Neural cell (in vitro differentiated cells): Measurements from ENCODE around the gene NAT9. TPM values are rescaled to one million over a fixed set of nuclear protein-coding genes. Genes with fewer than 3 reads are reported as not detected.

Source experiments
- H2AFZ ChIP-seq: fragments of 200-600, 300-800 bp; sonication (generic), shearing (Covaris generic); 2 replicates; pipeline ENCODE4 v1.6.0; 2014; ENCODE audit warnings: low read depth, mild to moderate bottlenecking, antibody characterized with exemption, low read length, moderate library complexity
- H3F3A ChIP-seq: fragments of 200-600 bp; shearing (Covaris generic); 2 replicates; pipeline ENCODE4 v1.6.1; 2016; ENCODE audit warnings: mild to moderate bottlenecking, moderate library complexity, mixed read lengths, antibody characterized with exemption, low read length; ENCODE audit not compliant: insufficient read depth, poor library complexity, severe bottlenecking
- H3K27ac ChIP-seq: fragments of 200-600, 300-800 bp; sonication (generic), shearing (Covaris generic); 2 replicates; pipeline ENCODE4 v1.5.1; 2014; ENCODE audit warnings: mild to moderate bottlenecking, low read length, moderate library complexity
- H3K27me3 ChIP-seq: fragments of 300-800, 200-600 bp; sonication (generic), shearing (Covaris generic); 2 replicates; pipeline ENCODE4 v1.6.0; 2014; ENCODE audit warnings: mild to moderate bottlenecking, low read depth, low read length, moderate library complexity; ENCODE audit not compliant: insufficient read depth
- H3K36me3 ChIP-seq: fragments of 300-800, 200-600 bp; sonication (generic), shearing (Covaris generic); 2 replicates; pipeline ENCODE4 v1.5.1; 2014; ENCODE audit warnings: mild to moderate bottlenecking, antibody characterized with exemption, low read length, moderate library complexity; ENCODE audit not compliant: insufficient read depth
- H3K4me2 ChIP-seq: fragments of 300-800, 200-600 bp; sonication (generic), shearing (Covaris generic); 2 replicates; pipeline ENCODE4 v1.6.0; 2014; ENCODE audit warnings: mild to moderate bottlenecking, low read length
- H3K4me3 ChIP-seq: fragments of 300-800, 200-600 bp; sonication (generic), shearing (Covaris generic); 2 replicates; pipeline ENCODE4 v1.5.1; 2014; ENCODE audit warnings: mild to moderate bottlenecking, low read length, moderate library complexity
- H3K79me2 ChIP-seq: fragments of 200-600 bp; shearing (Covaris generic); replicated peaks from 2 replicates; pipeline ENCODE4 v1.6.0; 2014; ENCODE audit warnings: mild to moderate bottlenecking, low read length, moderate library complexity; ENCODE audit not compliant: insufficient read depth
- H3K9ac ChIP-seq: fragments of 300-800, 200-600 bp; sonication (generic), shearing (Covaris generic); 2 replicates; pipeline ENCODE4 v1.6.1; 2016; ENCODE audit warnings: mild to moderate bottlenecking, low read length, mixed read lengths
- H3K9me2 ChIP-seq: fragments of 200-600 bp; shearing (Covaris generic); 2 replicates; pipeline ENCODE4 v1.6.1; 2016; ENCODE audit warnings: mild to moderate bottlenecking, low read length, mixed read lengths; ENCODE audit not compliant: insufficient read depth
- H3K9me3 ChIP-seq: fragments of 200-600, 300-800 bp; sonication (generic), shearing (Covaris generic); 2 replicates; pipeline ENCODE4 v1.6.1; 2016; ENCODE audit warnings: mild to moderate bottlenecking, mixed run types, low read length, moderate library complexity, mixed read lengths
- H4K20me1 ChIP-seq: fragments of 200-600 bp; shearing (Covaris generic); 2 replicates; pipeline ENCODE4 v1.6.1; 2016; ENCODE audit warnings: mild to moderate bottlenecking, mixed run types; ENCODE audit not compliant: insufficient read depth
- CTCF ChIP-seq: fragments of 450-650 bp; IDR thresholded peaks from 2 replicates; pipeline ENCODE4 v1.5.1; 2014; ENCODE audit warnings: antibody characterized with exemption, mild to moderate bottlenecking, moderate library complexity; ENCODE audit not compliant: poor library complexity, severe bottlenecking
- EP300 ChIP-seq: fragments of 450-650 bp; conservative IDR thresholded peaks from 2 replicates; pipeline ENCODE4 v1.6.1; 2014; ENCODE audit warnings: antibody characterized with exemption, mild to moderate bottlenecking, moderate library complexity; ENCODE audit not compliant: poor library complexity, severe bottlenecking
- EZH2 ChIP-seq: fragments of 200-600, 300-800 bp; shearing (Covaris generic), sonication (generic); IDR thresholded peaks from 2 replicates; pipeline ENCODE4 v1.6.1; 2014; ENCODE audit warnings: antibody characterized with exemption, low read length, borderline replicate concordance, mild to moderate bottlenecking; ENCODE audit not compliant: insufficient read depth, poor library complexity, severe bottlenecking
- MXI1 ChIP-seq: fragments of 450-650 bp; conservative IDR thresholded peaks from 2 replicates; pipeline ENCODE4 v1.6.1; 2014; ENCODE audit warnings: antibody characterized with exemption, mild to moderate bottlenecking; ENCODE audit not compliant: poor library complexity, severe bottlenecking
- POLR2AphosphoS5 ChIP-seq: IDR thresholded peaks from 2 replicates; pipeline ENCODE4 v1.6.1; 2012
- RAD21 ChIP-seq: fragments of 450-650 bp; conservative IDR thresholded peaks from 2 replicates; pipeline ENCODE4 v1.6.1; 2014; ENCODE audit warnings: antibody characterized with exemption, mild to moderate bottlenecking, moderate library complexity
- REST ChIP-seq: IDR thresholded peaks from 2 replicates; pipeline ENCODE4 v1.6.1; 2012; ENCODE audit warnings: borderline replicate concordance
- SMC3 ChIP-seq: fragments of 450-650 bp; conservative IDR thresholded peaks from 2 replicates; pipeline ENCODE4 v1.6.1; 2014; ENCODE audit warnings: antibody characterized with exemption, mild to moderate bottlenecking, moderate library complexity; ENCODE audit not compliant: poor library complexity
- TAF1 ChIP-seq: IDR thresholded peaks from 2 replicates; pipeline ENCODE4 v1.6.1; 2012; ENCODE audit warnings: low read depth
- polyA plus RNA-seq: library from polyadenylated mRNA; depleted of rRNA; stranded (reverse); fragments of >200 nt; gene quantifications from 2 replicates; pipeline ENCODE4 v1.2.3, GENCODE V29; 2014

The NAT9 gene
- polyA plus RNA-seq, 1 donor from 2014 or later: 243 TPM

- Histone ChIP-seq H3K36me3 (no peaks in the 10 kb centered on the region), H3K27ac (no peak overlapping the region), H3K4me2 (no peak overlapping the region), H3K9me3 (no peaks in the 10 kb centered on the region), H3K9ac (no peak overlapping the region), H3K4me3 (no peak overlapping the region), H3F3A (no peaks in the 10 kb centered on the region), H3K9me2 (no peaks in the 10 kb centered on the region), H3K27me3 (no peaks in the 10 kb centered on the region), H2AFZ (no peak overlapping the region), H3K79me2 (no peaks in the 10 kb centered on the region), H4K20me1 (no peaks in the 10 kb centered on the region)
- no peak for TF ChIP-seq MXI1
- TF ChIP-seq RAD21: no peak
- no peak for TF ChIP-seq CTCF
- TF ChIP-seq EZH2: no peak
Measured at GRCh38 chr17:74815550-74816370, 39.6 kb upstream of the NAT9 start.

GRCh38 chr17:74815067-74815466 lies 38.9 kb upstream of the NAT9 start:
- Histone ChIP-seq H3K79me2 (no peaks in the 10 kb centered on the region), H3K27me3 (no peaks in the 10 kb centered on the region), H3K9me3 (no peaks in the 10 kb centered on the region), H4K20me1 (no peaks in the 10 kb centered on the region), H3K4me3 (no peak overlapping the region), H2AFZ (no peak overlapping the region), H3K9ac (no peak overlapping the region), H3K9me2 (no peaks in the 10 kb centered on the region), H3F3A (no peaks in the 10 kb centered on the region), H3K36me3 (no peaks in the 10 kb centered on the region), H3K4me2 (no peak overlapping the region), H3K27ac (no peak overlapping the region)
- TF ChIP-seq EP300: no peak
- no peak for TF ChIP-seq CTCF
- TF ChIP-seq TAF1: no peak
- TF ChIP-seq REST: no peak
- no peak for TF ChIP-seq POLR2AphosphoS5
- TF ChIP-seq RAD21: no peak
- no peak for TF ChIP-seq SMC3
- no peak for TF ChIP-seq MXI1
- TF ChIP-seq EZH2: no peak
